NCI-H446 treated with DMSO at 0.1 percent for 48 hours (cell line): ENCODE results near the gene CROCC.

Source experiments
- DNase-seq: peaks from one replicate; lab custom pipeline; 2025; lab: John Stamatoyannopoulos, UW

CROCC gene

GRCh38 chr1:17012775-17013490 is 91.2 kb downstream of the CROCC start:
- DNase-seq: no peak

GRCh38 chr1:17013491-17014320 is 92.0 kb downstream of the CROCC start:
- DNase-seq: no peak

GRCh38 chr1:17014671-17015567 is 93.2 kb downstream of the CROCC start:
- DNase-seq: no peak

- DNase-seq: no peak
Measured at GRCh38 chr1:17016317-17016661, 94.6 kb downstream of the CROCC start.

GRCh38 chr1:17017435-17017834 is 95.7 kb downstream of the CROCC start:
- no peak for DNase-seq

GRCh38 chr1:17018849-17019248 is 97.1 kb downstream of the CROCC start:
- no peak for DNase-seq

GRCh38 chr1:17020502-17020901 is 98.8 kb downstream of the CROCC start:
- no peak for DNase-seq

- DNase-seq: no peak
Measured at GRCh38 chr1:17021896-17022295, 100.2 kb downstream of the CROCC start.
